GM21825 (cell line): Measurements from ENCODE around the gene PHGDH.

Source experiments
- ATAC-seq: cut with Tn5 transposase; IDR thresholded peaks from one replicate; pipeline ENCODE4 v1.9.1; 2021; ENCODE audit warnings: mild to moderate bottlenecking, moderate library complexity; ENCODE audit not compliant: unreplicated experiment

The PHGDH gene

DNA sequence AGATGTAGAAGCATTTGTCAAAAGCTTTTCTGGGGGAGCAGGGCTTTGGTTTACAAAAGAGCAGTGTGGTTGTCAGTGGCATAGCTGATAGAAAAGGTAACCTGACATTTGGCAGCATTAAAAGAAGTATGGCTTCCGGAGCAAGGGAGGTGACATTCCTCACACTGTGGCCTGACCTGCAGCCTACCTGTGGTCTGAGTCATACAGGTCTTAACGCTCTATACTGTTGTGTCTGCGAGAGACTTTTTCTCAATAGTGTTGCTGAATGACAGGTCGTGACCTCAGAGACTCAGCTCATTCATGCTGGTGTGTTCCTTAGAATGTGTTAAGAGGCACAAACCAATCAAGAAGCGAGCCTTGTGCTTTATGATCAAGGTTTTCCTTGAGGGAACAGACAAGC lies 19.3 kb downstream of the PHGDH start:
- ATAC-seq: no peak

DNA sequence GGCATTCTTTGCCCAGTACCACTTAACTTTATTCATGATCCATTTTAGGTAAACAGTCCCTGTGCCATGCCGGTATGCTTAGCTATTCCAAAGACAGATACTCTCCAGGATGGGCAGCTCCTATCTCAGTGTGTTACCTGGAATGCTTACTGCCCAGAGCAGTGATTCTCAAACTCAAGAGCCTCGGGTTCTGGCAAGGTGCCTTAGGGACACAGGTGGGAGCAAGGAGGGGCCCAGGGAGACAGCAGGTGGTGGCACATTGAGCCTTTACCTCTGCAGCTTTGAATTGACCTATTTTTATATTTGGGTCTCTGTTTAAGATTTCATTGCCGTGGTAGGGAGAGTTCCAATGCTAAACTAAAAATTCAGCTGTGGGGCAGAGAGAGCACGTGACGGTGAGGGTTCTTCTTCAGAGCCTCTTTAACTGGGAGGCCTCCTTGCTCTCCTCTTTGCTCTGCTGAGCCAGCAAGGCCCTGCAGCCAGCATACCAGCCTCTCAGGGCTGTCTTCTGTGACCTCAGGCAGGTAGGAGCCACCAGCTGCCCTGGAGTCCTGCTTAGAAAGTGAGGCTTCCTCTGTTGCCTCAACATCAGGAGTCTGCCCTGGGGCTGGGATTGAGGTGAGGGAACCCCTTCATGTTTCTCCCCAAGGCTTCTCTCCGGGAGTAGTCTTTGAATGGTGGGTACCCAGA lies 20.2 kb downstream of the PHGDH start:
- no peak for ATAC-seq

DNA sequence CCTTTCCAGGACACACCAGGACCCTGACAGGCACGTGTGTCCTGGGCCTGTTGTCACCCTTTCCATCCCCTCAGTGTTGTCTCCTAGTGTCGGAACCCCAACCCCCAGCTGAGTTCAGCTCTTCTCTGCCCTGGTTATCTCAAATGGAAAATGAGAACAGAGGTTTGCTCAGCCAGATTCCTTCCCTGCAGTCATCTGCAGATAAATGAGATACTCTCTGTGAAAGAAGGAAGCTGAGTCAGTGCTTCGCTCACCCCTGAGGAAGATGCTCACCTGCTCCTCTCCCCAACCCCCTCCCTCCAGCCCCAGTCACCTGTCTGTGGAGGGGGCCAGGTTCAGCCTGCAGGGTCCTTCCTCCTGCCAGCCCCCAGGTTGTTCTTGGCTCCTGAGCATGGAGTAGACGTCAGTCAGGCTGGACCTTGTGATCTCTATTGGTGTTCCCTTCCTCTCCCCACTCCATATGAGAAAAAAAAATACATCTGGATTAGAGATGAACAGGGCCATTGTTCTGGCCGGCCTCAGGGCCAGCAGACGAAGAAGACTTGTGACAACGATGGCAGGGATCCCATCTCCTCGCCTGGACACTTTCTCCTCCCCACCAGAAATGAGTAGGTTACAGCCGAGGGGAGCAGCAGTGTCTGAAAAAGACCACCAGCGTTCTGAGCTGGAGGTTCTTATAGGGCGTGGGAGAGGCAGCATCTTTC lies 20.9 kb downstream of the PHGDH start:
- no peak for ATAC-seq

DNA sequence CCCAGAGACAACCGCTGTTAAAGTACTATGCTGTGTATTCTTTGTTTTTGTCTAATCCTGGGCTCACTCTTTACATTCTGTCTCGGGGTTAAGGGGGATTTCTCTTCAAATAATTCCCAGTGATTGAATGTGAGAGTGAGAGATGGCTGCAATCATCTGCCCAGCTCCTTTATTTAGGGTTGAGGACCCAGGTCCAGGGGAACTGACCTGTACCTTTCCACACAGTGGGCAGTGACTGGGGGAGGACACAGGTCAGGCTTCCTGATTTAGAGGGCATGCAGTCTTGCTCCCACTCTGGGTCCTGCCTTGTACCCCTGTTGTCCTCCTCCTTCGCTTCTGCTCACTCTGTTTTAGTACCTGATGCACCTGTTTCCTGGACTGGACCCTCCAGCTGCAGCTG lies 22.0 kb downstream of the PHGDH start:
- no peak for ATAC-seq

DNA sequence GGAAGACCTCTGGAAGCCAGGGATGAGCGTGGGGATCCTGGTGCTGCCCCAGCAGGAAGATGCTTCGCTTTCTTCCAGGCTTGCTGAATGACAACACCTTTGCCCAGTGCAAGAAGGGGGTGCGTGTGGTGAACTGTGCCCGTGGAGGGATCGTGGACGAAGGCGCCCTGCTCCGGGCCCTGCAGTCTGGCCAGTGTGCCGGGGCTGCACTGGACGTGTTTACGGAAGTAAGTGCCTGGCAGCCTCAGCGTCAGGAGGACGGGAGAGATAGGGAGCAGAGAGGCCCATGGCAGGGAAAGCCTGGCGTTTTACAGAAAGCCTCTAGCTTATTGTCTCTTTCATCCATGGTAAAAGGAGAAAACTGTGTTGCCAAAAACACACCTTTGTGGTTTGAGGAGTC lies 23.5 kb downstream of the PHGDH start:
- no peak for ATAC-seq

DNA sequence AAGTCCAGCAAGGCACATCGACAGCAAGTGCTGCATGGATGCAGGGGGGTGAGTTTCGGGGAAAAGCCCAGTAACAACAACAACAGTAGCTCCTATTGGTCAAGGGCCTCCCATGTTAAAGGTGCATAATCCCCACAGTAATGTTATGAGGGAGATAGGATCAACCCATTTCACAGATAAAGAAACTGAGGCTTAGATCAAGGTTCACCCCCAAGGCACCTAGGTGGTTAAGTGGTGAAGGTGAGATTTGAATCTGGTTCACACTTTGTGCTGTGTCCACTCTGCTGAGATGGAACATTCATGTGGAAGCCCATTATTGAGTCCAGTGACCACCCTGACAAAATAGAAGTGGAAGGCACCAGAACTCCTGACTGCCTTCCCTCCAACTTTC lies 24.9 kb downstream of the PHGDH start:
- no peak for ATAC-seq

DNA sequence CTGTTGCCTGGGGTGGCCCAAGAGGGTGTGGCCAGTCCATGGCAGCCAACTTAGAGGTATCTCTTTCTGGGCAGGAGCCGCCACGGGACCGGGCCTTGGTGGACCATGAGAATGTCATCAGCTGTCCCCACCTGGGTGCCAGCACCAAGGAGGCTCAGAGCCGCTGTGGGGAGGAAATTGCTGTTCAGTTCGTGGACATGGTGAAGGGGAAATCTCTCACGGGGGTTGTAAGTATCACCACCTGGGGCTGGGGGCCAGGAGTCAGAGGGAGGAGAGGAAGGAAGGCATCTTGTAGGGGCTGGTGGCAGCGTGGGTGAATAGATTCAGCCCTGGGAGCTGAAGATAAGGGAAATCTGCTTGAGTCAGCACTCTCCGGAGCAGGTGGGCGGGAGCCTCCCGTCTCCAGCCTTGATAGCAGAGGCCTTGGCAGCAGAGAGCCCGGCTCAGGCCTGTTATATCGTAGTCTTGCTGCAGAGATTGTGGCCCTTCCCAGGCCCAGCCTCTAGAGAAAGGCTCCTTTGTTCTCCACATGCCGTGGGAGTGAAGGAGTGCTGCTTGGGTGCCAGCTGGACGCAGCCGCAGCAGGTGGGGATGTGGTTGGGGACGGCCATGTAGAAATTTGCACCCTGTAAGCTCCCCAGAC lies 25.4 kb downstream of the PHGDH start:
- no peak for ATAC-seq

DNA sequence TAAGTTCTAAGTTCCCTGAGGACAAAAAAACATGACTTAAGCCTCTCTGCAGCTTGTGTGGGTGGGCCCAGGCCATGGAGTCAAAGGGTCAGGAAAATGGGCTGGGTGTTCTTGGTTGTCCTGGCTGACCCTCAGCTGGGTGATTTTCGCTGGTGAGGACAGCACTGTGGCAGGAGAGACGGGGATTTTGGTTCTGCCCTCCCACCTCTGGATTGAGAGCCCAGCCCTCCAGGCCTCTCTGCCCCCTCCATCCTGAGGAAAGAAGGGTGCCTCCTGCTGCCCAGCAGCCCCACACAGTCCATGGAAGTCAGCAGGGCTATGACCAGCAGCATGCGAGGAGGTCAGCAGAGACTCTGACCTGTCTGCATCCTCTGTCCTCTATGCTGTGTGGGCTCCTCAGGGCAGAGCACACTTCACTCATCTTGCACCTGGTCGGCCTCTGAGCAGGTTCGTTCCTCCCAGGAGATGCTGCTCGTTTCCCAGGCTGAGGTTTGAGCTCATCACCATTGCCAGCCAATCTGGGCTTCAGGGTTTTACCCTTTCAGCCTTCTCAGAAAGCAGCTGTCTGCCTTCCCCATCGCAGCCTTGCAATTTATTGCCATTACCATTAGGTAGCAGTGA lies 26.5 kb downstream of the PHGDH start:
- no peak for ATAC-seq

DNA sequence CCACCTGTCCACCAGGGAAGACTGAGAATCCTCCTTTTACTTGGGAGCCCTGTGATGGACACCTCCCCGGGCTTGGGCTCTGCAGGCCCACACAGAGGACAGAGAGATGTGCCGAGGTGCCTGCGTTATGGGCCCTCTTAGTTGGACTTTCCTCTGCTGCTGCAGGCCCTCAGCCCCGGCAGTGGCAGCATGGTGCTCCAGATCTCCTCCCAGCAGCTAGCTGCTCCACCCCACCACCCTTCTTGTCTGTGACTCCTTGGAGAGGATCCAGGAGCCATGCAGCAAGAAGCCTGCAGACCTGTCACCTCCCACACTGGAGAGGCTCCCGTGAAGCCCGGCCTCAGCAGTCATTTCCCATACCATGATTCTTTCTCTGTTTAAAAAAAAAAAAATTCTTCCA lies 27.4 kb downstream of the PHGDH start:
- ATAC-seq: no peak

DNA sequence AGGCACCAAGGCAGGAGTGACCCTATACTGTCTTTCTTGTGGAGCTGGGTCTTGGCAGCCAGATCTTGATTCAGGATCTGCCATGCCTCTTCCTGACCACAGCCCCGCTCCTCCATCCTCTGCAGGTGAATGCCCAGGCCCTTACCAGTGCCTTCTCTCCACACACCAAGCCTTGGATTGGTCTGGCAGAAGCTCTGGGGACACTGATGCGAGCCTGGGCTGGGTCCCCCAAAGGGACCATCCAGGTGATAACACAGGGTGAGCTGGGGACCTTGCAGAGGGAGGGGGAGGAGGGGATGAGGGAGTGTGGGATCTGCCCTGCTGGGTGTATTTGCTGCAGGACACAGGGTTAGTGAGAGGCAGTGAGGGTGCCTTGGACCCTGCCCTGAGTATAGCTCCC lies 28.5 kb downstream of the PHGDH start:
- ATAC-seq: no peak

DNA sequence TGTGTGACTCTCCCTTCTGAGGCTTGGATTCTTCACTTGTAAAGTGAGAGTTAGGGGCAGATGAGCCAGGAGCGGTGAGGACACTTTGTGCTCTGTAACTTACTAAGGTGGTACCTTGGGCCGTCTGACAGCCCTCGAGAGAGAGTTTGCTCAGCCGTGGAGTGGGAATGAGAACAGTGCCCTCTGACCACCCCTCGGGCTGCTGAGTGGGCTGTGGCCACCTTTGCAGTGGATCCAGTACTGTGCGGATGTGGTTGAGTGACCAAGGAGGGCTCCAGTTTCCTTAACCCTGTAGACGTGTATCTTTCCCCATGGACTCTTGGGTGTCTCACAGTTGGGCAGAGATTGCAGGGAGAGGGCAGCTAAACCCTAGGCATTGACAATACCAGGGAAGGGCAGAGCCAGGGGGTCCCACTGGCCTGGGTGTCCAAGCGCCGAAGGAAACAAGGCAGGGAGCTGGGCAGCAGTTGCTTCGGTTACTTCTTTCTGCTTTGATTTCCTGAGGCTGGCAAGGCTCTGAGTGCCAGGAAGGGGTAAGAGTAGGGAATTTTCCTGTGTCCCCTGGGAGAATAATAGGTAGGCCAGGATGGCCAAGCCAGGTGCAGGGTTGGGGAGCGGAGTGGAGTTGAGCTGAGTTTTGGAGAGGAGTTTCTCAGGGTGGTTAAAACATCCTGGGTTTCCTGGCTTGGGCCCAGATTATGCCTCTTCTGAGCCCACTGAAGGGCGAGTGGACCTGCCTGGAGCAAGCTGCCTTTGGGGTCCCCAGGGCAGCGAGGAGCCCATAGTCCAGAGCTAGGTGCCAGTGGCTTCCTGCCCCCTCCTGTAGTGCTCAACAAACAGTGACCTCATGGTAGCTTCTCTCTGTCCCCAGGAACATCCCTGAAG lies 29.4 kb downstream of the PHGDH start:
- no peak for ATAC-seq

DNA sequence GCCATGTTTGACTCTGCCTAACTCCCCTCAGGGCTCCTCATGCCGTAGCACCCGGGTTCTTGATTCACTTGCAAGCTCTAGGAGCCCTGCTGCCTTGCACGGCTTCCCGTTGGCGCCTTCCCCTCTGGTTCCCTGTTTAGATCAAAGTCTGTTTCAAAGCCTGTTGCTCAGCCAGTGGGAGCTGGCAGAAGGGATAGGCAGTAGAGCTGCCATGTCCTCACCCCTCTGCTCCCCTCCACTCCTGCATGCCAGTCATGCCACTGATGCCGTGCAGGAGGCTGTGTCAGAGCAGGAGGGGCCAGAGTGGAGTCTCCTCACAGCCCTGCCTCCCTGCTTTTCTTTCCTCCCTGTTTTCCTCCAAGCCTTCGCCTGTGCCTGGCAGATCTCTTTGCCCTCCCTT lies 30.5 kb downstream of the PHGDH start:
- no peak for ATAC-seq

DNA sequence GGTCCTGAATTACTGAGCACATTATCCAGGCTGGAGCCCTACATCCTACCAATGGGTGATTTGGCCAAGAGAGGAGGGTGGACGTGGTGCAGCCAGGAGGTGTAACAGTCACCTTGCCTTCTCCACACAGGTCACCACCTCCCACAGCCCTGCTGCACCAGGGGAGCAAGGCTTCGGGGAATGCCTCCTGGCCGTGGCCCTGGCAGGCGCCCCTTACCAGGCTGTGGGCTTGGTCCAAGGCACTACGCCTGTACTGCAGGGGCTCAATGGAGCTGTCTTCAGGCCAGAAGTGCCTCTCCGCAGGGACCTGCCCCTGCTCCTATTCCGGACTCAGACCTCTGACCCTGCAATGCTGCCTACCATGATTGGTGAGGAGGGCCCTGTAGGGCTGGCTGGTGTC lies 30.9 kb downstream of the PHGDH start:
- ATAC-seq: no peak

DNA sequence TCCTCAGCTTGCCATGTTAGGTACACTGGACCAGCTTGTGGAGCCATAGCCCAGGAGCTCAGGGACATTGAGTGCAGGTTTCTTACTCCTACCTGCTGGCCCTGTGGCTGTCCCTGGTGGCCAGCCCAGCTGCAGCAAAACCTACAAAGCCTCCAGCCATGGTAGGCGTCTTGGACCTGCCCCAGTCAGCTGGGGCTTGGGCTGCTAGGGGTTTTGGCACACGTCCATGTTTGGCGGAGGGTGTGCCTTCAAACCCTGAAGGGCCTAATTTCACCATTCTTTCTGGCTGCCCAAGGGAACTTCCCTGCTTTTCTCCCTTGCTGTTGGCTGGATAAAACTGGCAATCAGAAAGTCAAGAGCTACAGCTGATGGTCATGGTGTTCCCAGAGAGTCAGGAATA lies 31.6 kb downstream of the PHGDH start:
- ATAC-seq: no peak

DNA sequence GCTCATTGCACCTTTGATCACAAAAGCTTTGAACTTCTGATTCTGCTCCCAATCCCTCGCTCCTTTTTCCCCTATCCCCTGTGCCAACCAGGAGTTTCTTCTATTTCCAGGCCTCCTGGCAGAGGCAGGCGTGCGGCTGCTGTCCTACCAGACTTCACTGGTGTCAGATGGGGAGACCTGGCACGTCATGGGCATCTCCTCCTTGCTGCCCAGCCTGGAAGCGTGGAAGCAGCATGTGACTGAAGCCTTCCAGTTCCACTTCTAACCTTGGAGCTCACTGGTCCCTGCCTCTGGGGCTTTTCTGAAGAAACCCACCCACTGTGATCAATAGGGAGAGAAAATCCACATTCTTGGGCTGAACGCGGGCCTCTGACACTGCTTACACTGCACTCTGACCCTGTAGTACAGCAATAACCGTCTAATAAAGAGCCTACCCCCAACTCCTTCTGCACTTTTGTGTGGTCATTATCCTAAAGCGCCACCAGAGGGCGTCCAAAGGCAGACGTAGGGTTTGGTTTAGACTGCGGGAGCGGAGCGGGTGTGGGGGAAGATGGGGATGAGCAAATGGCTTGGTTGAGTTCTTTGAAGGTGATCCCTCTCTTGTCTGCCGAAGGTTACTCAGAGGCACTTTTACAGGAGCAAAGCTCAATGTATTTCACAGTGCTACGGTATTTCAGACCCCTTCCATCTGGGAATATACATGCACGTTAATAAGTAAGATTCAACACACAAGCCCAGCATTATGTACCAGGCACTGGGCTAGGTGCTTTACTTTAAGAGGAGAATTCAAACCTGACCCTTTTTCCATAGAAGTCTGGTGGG lies 32.3 kb downstream of the PHGDH start:
- ATAC-seq: peak; percentile 76

DNA sequence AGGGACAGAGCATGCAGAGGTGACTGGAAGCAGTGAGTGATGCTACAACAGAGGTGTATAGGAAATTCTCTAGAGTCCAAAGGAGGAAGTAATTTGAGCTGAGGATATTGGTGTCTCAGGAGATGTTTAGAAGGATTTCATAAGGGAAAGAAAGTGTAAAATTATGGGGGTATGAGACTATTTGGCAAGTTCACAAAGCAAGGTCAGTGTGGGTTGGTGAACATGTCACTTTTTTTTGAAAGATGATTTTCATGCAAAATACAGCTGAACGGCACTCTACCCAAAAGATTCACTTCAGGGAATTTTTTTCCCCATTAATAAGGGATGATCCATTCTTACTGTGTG lies 32.8 kb downstream of the PHGDH start:
- no peak for ATAC-seq

DNA sequence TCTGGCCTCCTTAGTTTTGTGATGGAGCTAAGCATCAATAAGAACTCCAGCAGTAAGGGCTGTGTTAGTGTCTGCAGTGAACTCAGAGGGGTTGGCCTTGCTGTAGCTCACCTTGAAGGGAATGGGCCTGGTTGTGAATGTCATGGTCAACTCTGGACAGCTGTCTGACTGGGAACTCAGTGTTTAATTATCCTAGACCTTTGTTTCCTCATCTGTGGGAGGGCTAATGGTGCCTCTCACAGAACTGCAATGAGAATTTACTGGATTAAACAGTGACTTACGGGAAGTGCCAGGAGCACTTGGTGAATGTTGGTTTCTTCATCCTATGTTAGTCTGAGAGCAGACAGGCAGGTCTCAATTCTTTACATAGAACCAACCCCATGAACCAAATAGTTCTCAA lies 33.3 kb downstream of the PHGDH start:
- ATAC-seq: no peak

DNA sequence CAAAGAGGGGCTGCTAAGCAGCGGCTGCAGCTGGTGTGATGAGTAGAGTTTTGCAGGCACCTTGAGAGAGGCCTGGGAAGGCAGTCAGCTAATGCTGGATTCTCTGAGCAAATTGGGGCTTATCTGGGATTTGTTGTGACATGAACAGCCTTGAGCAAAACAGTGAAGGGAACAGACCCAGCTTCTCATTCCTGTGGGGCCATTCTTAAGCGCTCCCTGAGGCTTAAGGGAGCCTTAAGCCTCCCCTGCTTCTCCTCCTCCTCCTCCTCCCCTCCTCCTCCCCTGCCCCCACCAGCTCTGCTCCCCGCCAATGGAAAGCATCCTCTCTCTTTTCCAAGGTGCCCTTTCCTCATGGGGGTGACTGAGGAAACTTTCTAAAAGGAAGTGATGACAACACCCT lies 35.7 kb downstream of the PHGDH start:
- no peak for ATAC-seq

DNA sequence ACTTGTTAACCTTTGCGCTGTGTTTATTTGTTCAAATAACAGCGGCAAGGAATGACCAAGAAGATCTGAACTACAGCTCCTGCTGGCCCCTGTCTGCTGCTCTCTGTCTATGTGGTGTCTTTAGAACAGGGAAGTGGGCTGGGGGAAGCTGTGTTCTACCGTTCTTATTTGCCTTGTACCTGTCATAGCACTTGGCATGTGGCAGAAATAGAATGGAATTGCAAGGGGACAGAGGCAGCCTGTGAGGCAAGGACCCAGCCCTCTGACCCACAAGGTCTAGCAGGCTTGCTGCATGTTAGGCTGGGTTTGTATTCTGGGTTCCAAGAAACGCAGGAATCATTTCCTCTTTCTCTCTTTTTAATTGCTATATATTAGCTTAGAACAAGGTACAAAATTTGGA lies 36.3 kb downstream of the PHGDH start:
- ATAC-seq: no peak

DNA sequence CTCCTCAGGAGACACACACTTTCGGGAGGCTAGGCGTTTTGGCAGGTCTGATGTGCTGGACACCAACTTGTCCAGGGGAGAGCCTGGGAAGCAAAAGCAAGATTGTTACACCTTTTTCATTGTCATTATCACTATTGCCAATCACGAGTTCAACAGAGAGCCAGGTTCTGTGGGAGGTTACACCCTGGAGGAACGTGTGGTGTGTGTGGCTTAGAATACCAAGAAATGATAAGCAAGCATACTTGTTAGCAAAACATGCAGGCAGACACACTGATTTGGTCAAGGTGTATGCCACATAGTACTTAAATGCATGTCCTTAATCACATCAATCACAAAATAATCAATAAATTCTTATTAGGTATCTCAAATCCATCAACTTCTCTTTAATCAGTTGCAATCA lies 40.9 kb downstream of the PHGDH start:
- ATAC-seq: no peak
